Colonic mucosa (tissue), 4 donors: ENCODE data around the gene ATF7. TPM values are rescaled to one million over a fixed set of nuclear protein-coding genes. Genes with fewer than 3 reads are reported as not detected.

Experiments used
- DNase-seq: peaks from one replicate; pipeline ENCODE4 v3.0.0-alpha.2; 2020
- H3K27ac ChIP-seq: fragments of 200-600 bp; one replicate; pipeline ENCODE4 v1.8.0; 2021
- H3K27me3 ChIP-seq: fragments of 200-600 bp; one replicate; pipeline ENCODE4 v1.8.0; 2021
- H3K36me3 ChIP-seq: fragments of 200-600 bp; one replicate; pipeline ENCODE4 v1.8.0; 2021
- H3K4me1 ChIP-seq: fragments of 200-600 bp; one replicate; pipeline ENCODE4 v1.8.0; 2021; ENCODE audit warnings: mild to moderate bottlenecking
- H3K4me3 ChIP-seq: fragments of 200-600 bp; one replicate; pipeline ENCODE4 v1.8.0; 2021
- H3K9ac ChIP-seq, 2 donors: one replicate each; pipeline ENCODE4 v1.7.0; 2013; ENCODE audit warnings: control low read depth in 2 of 2, low read depth in 2 of 2, low read length in 2 of 2
- H3K9me3 ChIP-seq: fragments of 200-600 bp; one replicate; pipeline ENCODE4 v1.8.0; 2021
- CTCF ChIP-seq: fragments of 200-600 bp; IDR thresholded peaks from one replicate; pipeline ENCODE4 v1.8.0; 2022; ENCODE audit warnings: antibody characterized with exemption, mild to moderate bottlenecking
- intact Hi-C: fragments of 100-400 bp; cut with DNase I; formaldehyde crosslinking; loops from one replicate; pipeline ENCODE4 v1.14.1; 2022
- total RNA-seq, 2 donors: library from RNA; stranded (reverse); fragmentation: NEBNext Ultra II Directional in 1 of 2; extraction: Animal tissue kit (Norgen Biotek cat#: 25700) in 1 of 2; gene quantifications; one replicate each; pipeline ENCODE4 v1.2.1, GENCODE V29; 2021
- donor health status: healthy.
- donor health status: DM: no; HTN: no; CAD: no.
- donor health status: DM: no; HTN: no; CAD: no.

The ATF7 gene
- total RNA-seq, 2 donors from 2014 or later = 31.1 to 38.5 TPM

- no peak overlapping the region for H3K9ac ChIP-seq
- no peaks in the 10 kb centered on the region for H3K4me1 ChIP-seq
- H3K27me3 ChIP-seq = no peaks in the 10 kb centered on the region
- DNase-seq = no peak
- H3K27ac ChIP-seq = no peak overlapping the region
- intact Hi-C loops = no loop called here
- H3K36me3 ChIP-seq = peaks cover 8% of the 10 kb centered on the region
- TF ChIP-seq CTCF = no peak
- H3K9me3 ChIP-seq = no peaks in the 10 kb centered on the region
- no peak overlapping the region for H3K4me3 ChIP-seq
Measured at GRCh38 chr12:53515291-53515680, 110.9 kb downstream of the ATF7 start.

GRCh38 chr12:53514628-53515290 is 111.4 kb downstream of the ATF7 start:
- Histone ChIP-seq H3K27me3 (no peaks in the 10 kb centered on the region), H3K27ac (no peak overlapping the region), H3K36me3 (peaks cover 8% of the 10 kb centered on the region), H3K4me3 (no peak overlapping the region), H3K9me3 (no peaks in the 10 kb centered on the region), H3K4me1 (no peaks in the 10 kb centered on the region), H3K9ac (no peak overlapping the region)
- intact Hi-C loops = no loop called here
- no peak for DNase-seq
- no peak for TF ChIP-seq CTCF

DNA sequence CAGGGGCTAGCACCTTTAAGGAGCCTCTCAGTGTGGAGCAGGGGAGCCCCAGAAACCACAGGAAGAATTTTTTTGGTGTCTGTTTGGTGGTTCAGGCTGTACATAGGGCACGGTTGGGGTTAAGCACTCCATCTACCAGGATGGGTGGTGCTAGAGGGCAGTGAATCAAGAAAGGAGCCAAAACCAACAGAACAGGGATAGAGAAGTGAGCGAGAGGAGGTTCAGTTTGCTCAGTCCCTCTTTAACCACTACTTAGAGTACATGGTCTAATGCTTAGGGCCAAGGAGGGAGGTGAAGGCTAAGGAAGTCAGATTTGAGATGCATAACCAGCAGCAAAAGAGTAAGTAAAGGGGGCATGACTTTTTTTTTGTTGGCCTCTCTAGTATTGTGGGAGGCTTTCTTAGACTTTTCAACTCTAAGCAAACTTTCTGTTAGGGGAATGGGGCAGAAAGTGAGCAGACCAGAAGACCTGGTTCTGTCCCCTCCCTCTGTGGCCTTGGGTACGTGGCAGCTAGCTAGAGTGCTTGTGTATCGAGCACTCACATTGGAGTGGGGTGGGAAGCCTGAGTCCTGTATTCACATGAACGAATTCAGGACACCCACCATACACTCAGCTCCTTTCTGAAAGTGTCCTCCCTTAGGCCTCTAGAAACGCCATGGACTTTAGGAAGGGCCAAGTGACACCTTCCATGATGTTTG is 112.3 kb downstream of the ATF7 start:
- Histone ChIP-seq H3K4me3 (no peak overlapping the region), H3K27me3 (no peaks in the 10 kb centered on the region), H3K36me3 (peaks cover 8% of the 10 kb centered on the region), H3K4me1 (no peaks in the 10 kb centered on the region), H3K9ac (no peak overlapping the region), H3K9me3 (no peaks in the 10 kb centered on the region), H3K27ac (no peak overlapping the region)
- no peak for DNase-seq
- no peak for TF ChIP-seq CTCF
- intact Hi-C loops = no loop called here

GRCh38 chr12:53510181-53510812 is 115.9 kb downstream of the ATF7 start:
- intact Hi-C loops = no loop called here
- no peak overlapping the region for H3K27ac ChIP-seq
- H3K4me3 ChIP-seq = no peak overlapping the region
- TF ChIP-seq CTCF = no peak
- H3K9me3 ChIP-seq = no peaks in the 10 kb centered on the region
- H3K36me3 ChIP-seq = no peaks in the 10 kb centered on the region
- no peaks in the 10 kb centered on the region for H3K27me3 ChIP-seq
- DNase-seq = no peak
- H3K9ac ChIP-seq = peak overlapping the region in 1 of 2 donors; percentile 21
- no peaks in the 10 kb centered on the region for H3K4me1 ChIP-seq

- no peak overlapping the region for H3K27ac ChIP-seq
- H3K4me1 ChIP-seq = no peaks in the 10 kb centered on the region
- H3K4me3 ChIP-seq = no peak overlapping the region
- peak; percentile 93 for DNase-seq
- no peaks in the 10 kb centered on the region for H3K27me3 ChIP-seq
- H3K9ac ChIP-seq = peak overlapping the region in 1 of 2 donors; percentile 66
- no peaks in the 10 kb centered on the region for H3K9me3 ChIP-seq
- intact Hi-C loops = loop anchor here (10.0 kb wide), 2 partner anchors 54 to 174 kb away; partner anchors contain the start of genes PCBP2 and SP7
- peak; percentile 77 for TF ChIP-seq CTCF
- H3K36me3 ChIP-seq = no peaks in the 10 kb centered on the region
Measured at GRCh38 chr12:53508534-53509170, 117.5 kb downstream of the ATF7 start.
